WTC11 (cell line): Measurements from ENCODE around the gene TSG101. TPM values are rescaled to one million over a fixed set of nuclear protein-coding genes. Genes with fewer than 3 reads are reported as not detected.
A peak's percentile ranks its signal among the peaks of the same experiment; 100 is the strongest.

Experiments used
- ATAC-seq: fragments of 200-7000 bp; cut with Tn5 transposase; 2 replicates; pipeline ENCODE4 v1.10.0; 2021; ENCODE audit warnings: mild to moderate bottlenecking, moderate library complexity
- CTCF ChIA-PET: fragments of 300-600 bp; sonication (Branson Sonifier 250); formaldehyde crosslinking; loops from one replicate; lab custom pipeline; 2021; ENCODE audit warnings: antibody characterized with exemption; lab: Charles Lee
- POLR2A ChIA-PET: fragments of 350-600 bp; sonication (Branson Sonifier 250); formaldehyde crosslinking; loops from one replicate; lab custom pipeline; 2021; ENCODE audit warnings: antibody characterized with exemption; lab: Charles Lee
- DNase-seq: peaks from one replicate; pipeline ENCODE4 v3.0.0; 2021; ENCODE audit warnings: low spot score
- H3K27ac Mint-ChIP-seq: 2 replicates; pipeline ENCODE4 v1.8.0; 2021; ENCODE audit warnings: mixed read lengths
- H3K27me3 Mint-ChIP-seq: 2 replicates; pipeline ENCODE4 v1.8.0; 2021; ENCODE audit warnings: low read depth, mild to moderate bottlenecking, moderate library complexity, mixed read lengths
- H3K36me3 Mint-ChIP-seq: 2 replicates; pipeline ENCODE4 v1.8.0; 2021; ENCODE audit warnings: mixed read lengths
- H3K4me1 Mint-ChIP-seq: 2 replicates; pipeline ENCODE4 v1.8.0; 2022; ENCODE audit warnings: mixed read lengths
- H3K4me3 Mint-ChIP-seq: 2 replicates; pipeline ENCODE4 v1.8.0; 2021; ENCODE audit warnings: mild to moderate bottlenecking, moderate library complexity, mixed read lengths
- H3K9me3 Mint-ChIP-seq: 2 replicates; pipeline ENCODE4 v1.8.0; 2021; ENCODE audit warnings: mixed read lengths
- ATF2 ChIP-seq: sonication (generic); formaldehyde crosslinking; IDR thresholded peaks from 2 replicates; pipeline ENCODE4 v1.8.1; 2022; ENCODE audit warnings: low read depth, missing genetic modification reagents, borderline replicate concordance
- CBFB ChIP-seq: sonication (generic); formaldehyde crosslinking; IDR thresholded peaks from 2 replicates; pipeline ENCODE4 v1.8.1; 2022; ENCODE audit warnings: mild to moderate bottlenecking, low read depth, missing genetic modification reagents
- CREM ChIP-seq: sonication (generic); formaldehyde crosslinking; IDR thresholded peaks from 2 replicates; pipeline ENCODE4 v1.8.1; 2022; ENCODE audit warnings: mild to moderate bottlenecking, missing genetic modification reagents, moderate library complexity
- E2F4 ChIP-seq: sonication (generic); formaldehyde crosslinking; IDR thresholded peaks from 2 replicates; pipeline ENCODE4 v1.8.1; 2022; ENCODE audit warnings: low read depth, mild to moderate bottlenecking, moderate library complexity, missing genetic modification reagents, borderline replicate concordance
- EMX1 ChIP-seq: fragments of 250-450 bp; sonication (Bioruptor Pico); IDR thresholded peaks from 2 replicates; pipeline ENCODE4 v1.8.0; 2021; ENCODE audit warnings: mild to moderate bottlenecking
- ESRRA ChIP-seq: sonication (generic); formaldehyde crosslinking; IDR thresholded peaks from 2 replicates; pipeline ENCODE4 v1.8.1; 2022; ENCODE audit warnings: mild to moderate bottlenecking, missing genetic modification reagents, borderline replicate concordance
- FOXJ3 ChIP-seq: sonication (generic); formaldehyde crosslinking; IDR thresholded peaks from 2 replicates; pipeline ENCODE4 v1.9.0; 2021; ENCODE audit warnings: missing genetic modification reagents, mild to moderate bottlenecking, borderline replicate concordance
- GRHL2 ChIP-seq: fragments of 250-450 bp; sonication (Bioruptor Pico); IDR thresholded peaks from 2 replicates; pipeline ENCODE4 v1.8.0; 2022; ENCODE audit warnings: mild to moderate bottlenecking, moderate library complexity; ENCODE audit not compliant: insufficient replicate concordance, severe bottlenecking
- GTF2I ChIP-seq: fragments of 250-450 bp; sonication (Bioruptor Pico); conservative IDR thresholded peaks from 2 replicates; pipeline ENCODE4 v1.4.0; 2021; ENCODE audit warnings: mild to moderate bottlenecking
- JAZF1 ChIP-seq: fragments of 250-450 bp; sonication (Bioruptor Pico); IDR thresholded peaks from 2 replicates; pipeline ENCODE4 v1.9.0; 2021; ENCODE audit warnings: moderate library complexity, mild to moderate bottlenecking, inconsistent platforms
- MAX ChIP-seq: sonication (generic); formaldehyde crosslinking; IDR thresholded peaks from 2 replicates; pipeline ENCODE4 v1.8.0; 2022; ENCODE audit warnings: mild to moderate bottlenecking, missing genetic modification reagents
- MYBL2 ChIP-seq: sonication (generic); formaldehyde crosslinking; IDR thresholded peaks from 2 replicates; pipeline ENCODE4 v1.8.1; 2023; ENCODE audit warnings: mild to moderate bottlenecking, moderate library complexity, missing genetic modification reagents
- NFE2L1 ChIP-seq: sonication (generic); formaldehyde crosslinking; IDR thresholded peaks from 2 replicates; pipeline ENCODE4 v1.8.1; 2023; ENCODE audit warnings: missing genetic modification reagents
- NR2C2 ChIP-seq: sonication (generic); formaldehyde crosslinking; IDR thresholded peaks from 2 replicates; pipeline ENCODE4 v1.8.0; 2022; ENCODE audit warnings: mild to moderate bottlenecking, missing genetic modification reagents
- OVOL2 ChIP-seq: fragments of 250-450 bp; sonication (Bioruptor Pico); IDR thresholded peaks from 2 replicates; pipeline ENCODE4 v1.9.0; 2021; ENCODE audit warnings: mild to moderate bottlenecking, borderline replicate concordance
- RORB ChIP-seq: fragments of 250-450 bp; sonication (Bioruptor Pico); IDR thresholded peaks from 2 replicates; pipeline ENCODE4 v1.9.0; 2021; ENCODE audit warnings: mild to moderate bottlenecking
- SP1 ChIP-seq: sonication (generic); formaldehyde crosslinking; conservative IDR thresholded peaks from 2 replicates; pipeline ENCODE4 v1.8.1; 2022; ENCODE audit warnings: missing genetic modification reagents
- TEAD1 ChIP-seq: sonication (generic); formaldehyde crosslinking; IDR thresholded peaks from 2 replicates; pipeline ENCODE4 v1.8.0; 2022; ENCODE audit warnings: mild to moderate bottlenecking, missing genetic modification reagents
- ZNF219 ChIP-seq: sonication (generic); formaldehyde crosslinking; IDR thresholded peaks from 2 replicates; pipeline ENCODE4 v1.8.0; 2023; ENCODE audit warnings: missing genetic modification reagents, mild to moderate bottlenecking, borderline replicate concordance
- ZNF232 ChIP-seq: sonication (generic); formaldehyde crosslinking; IDR thresholded peaks from 2 replicates; pipeline ENCODE4 v1.8.0; 2022; ENCODE audit warnings: mild to moderate bottlenecking, missing genetic modification reagents
- ZNF396 ChIP-seq: fragments of 250-450 bp; sonication (Bioruptor Pico); IDR thresholded peaks from 2 replicates; pipeline ENCODE4 v1.8.0; 2021; ENCODE audit warnings: mild to moderate bottlenecking, moderate library complexity, borderline replicate concordance
- ZNF416 ChIP-seq: fragments of 250-450 bp; sonication (Bioruptor Pico); IDR thresholded peaks from 2 replicates; pipeline ENCODE4 v1.9.0; 2021; ENCODE audit warnings: mild to moderate bottlenecking, inconsistent platforms
- ZNF423 ChIP-seq: fragments of 250-450 bp; sonication (Bioruptor Pico); IDR thresholded peaks from 2 replicates; pipeline ENCODE4 v2.1.2; 2022; ENCODE audit warnings: mild to moderate bottlenecking, moderate library complexity
- total RNA-seq: library from RNA; stranded (reverse); gene quantifications from 3 replicates; pipeline ENCODE4 v1.2.3, GENCODE V29; 2021
- TF ChIP-seq, protein P1 (sequence below): fragments of 250-450 bp; sonication (Bioruptor Pico); IDR thresholded peaks from 2 replicates; pipeline ENCODE4 v1.9.0; 2021; ENCODE audit warnings: mild to moderate bottlenecking, borderline replicate concordance
- TF ChIP-seq, protein P2 (sequence below): sonication (generic); formaldehyde crosslinking; IDR thresholded peaks from 2 replicates; pipeline ENCODE4 v1.8.1; 2023; ENCODE audit warnings: mild to moderate bottlenecking, moderate library complexity, missing genetic modification reagents
- TF ChIP-seq, protein P3 (sequence below): sonication (generic); formaldehyde crosslinking; IDR thresholded peaks from 2 replicates; pipeline ENCODE4 v1.8.1; 2022; ENCODE audit warnings: mild to moderate bottlenecking, moderate library complexity, missing genetic modification reagents

Gene TSG101
- total RNA-seq, 1 experiment from 2014 or later: 41.7 TPM

- peak; percentile 84; the same call in 1 of the 2 replicates for TF ChIP-seq MAX (CRISPR knock-in tag)
- no peak for TF ChIP-seq JAZF1 (CRISPR knock-in tag)
- TF ChIP-seq MYBL2 (CRISPR knock-in tag): peak; percentile 68; the same call in 1 of the 2 replicates
- no peak for TF ChIP-seq EMX1 (CRISPR knock-in tag)
- no peak for TF ChIP-seq GTF2I (CRISPR knock-in tag)
- peak; percentile 74 for TF ChIP-seq TEAD1 (CRISPR knock-in tag)
- no peak for TF ChIP-seq ZNF423 (CRISPR knock-in tag)
- TF ChIP-seq ZNF396 (CRISPR knock-in tag): no peak
- TF ChIP-seq CBFB: no peak
- TF ChIP-seq, protein P1, sequence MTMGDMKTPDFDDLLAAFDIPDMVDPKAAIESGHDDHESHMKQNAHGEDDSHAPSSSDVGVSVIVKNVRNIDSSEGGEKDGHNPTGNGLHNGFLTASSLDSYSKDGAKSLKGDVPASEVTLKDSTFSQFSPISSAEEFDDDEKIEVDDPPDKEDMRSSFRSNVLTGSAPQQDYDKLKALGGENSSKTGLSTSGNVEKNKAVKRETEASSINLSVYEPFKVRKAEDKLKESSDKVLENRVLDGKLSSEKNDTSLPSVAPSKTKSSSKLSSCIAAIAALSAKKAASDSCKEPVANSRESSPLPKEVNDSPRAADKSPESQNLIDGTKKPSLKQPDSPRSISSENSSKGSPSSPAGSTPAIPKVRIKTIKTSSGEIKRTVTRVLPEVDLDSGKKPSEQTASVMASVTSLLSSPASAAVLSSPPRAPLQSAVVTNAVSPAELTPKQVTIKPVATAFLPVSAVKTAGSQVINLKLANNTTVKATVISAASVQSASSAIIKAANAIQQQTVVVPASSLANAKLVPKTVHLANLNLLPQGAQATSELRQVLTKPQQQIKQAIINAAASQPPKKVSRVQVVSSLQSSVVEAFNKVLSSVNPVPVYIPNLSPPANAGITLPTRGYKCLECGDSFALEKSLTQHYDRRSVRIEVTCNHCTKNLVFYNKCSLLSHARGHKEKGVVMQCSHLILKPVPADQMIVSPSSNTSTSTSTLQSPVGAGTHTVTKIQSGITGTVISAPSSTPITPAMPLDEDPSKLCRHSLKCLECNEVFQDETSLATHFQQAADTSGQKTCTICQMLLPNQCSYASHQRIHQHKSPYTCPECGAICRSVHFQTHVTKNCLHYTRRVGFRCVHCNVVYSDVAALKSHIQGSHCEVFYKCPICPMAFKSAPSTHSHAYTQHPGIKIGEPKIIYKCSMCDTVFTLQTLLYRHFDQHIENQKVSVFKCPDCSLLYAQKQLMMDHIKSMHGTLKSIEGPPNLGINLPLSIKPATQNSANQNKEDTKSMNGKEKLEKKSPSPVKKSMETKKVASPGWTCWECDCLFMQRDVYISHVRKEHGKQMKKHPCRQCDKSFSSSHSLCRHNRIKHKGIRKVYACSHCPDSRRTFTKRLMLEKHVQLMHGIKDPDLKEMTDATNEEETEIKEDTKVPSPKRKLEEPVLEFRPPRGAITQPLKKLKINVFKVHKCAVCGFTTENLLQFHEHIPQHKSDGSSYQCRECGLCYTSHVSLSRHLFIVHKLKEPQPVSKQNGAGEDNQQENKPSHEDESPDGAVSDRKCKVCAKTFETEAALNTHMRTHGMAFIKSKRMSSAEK: no peak
- TF ChIP-seq ESRRA (CRISPR knock-in tag): no peak
- TF ChIP-seq, protein P2, sequence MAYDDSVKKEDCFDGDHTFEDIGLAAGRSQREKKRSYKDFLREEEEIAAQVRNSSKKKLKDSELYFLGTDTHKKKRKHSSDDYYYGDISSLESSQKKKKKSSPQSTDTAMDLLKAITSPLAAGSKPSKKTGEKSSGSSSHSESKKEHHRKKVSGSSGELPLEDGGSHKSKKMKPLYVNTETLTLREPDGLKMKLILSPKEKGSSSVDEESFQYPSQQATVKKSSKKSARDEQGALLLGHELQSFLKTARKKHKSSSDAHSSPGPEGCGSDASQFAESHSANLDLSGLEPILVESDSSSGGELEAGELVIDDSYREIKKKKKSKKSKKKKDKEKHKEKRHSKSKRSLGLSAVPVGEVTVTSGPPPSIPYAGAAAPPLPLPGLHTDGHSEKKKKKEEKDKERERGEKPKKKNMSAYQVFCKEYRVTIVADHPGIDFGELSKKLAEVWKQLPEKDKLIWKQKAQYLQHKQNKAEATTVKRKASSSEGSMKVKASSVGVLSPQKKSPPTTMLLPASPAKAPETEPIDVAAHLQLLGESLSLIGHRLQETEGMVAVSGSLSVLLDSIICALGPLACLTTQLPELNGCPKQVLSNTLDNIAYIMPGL: peak; percentile 67; the same call in 1 of the 2 replicates
- TF ChIP-seq NR2C2 (CRISPR knock-in tag): no peak
- TF ChIP-seq FOXJ3: no peak
- TF ChIP-seq NFE2L1 (CRISPR knock-in tag): no peak
- TF ChIP-seq ZNF219 (CRISPR knock-in tag): no peak
- TF ChIP-seq SP1 (CRISPR knock-in tag): peak; percentile 72
Measured at GRCh38 chr11:18526521-18527296, at the start of gene TSG101 (continued).

- ATAC-seq: no peak
- H3K27me3 Mint-ChIP-seq: no peaks in the 10 kb centered on the region
- TF ChIP-seq ZNF232 (no peak), ATF2 (CRISPR knock-in tag) (no peak), E2F4 (CRISPR knock-in tag) (no peak), OVOL2 (CRISPR knock-in tag) (no peak), ZNF416 (CRISPR knock-in tag) (no peak), RORB (CRISPR knock-in tag) (no peak), GRHL2 (CRISPR knock-in tag) (no peak), CREM (no peak)
- TF ChIP-seq, protein P3, sequence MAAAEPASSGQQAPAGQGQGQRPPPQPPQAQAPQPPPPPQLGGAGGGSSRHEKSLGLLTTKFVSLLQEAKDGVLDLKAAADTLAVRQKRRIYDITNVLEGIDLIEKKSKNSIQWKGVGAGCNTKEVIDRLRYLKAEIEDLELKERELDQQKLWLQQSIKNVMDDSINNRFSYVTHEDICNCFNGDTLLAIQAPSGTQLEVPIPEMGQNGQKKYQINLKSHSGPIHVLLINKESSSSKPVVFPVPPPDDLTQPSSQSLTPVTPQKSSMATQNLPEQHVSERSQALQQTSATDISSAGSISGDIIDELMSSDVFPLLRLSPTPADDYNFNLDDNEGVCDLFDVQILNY: no peak
- TF ChIP-seq, all 79 proteins: peak for 0
- ChIA-PET POLR2A (no interaction called here), CTCF (no interaction called here)
- DNase-seq: no peak
- Mint-ChIP-seq H3K27ac (no peak overlapping the region), H3K9me3 (no peaks in the 10 kb centered on the region), H3K4me1 (0 out of 2 replicates have a peak, but pooled peaks cover 2% of the 10 kb centered on the region), H3K4me3 (no peak overlapping the region), H3K36me3 (no peaks in the 10 kb centered on the region)
Measured at GRCh38 chr11:18575361-18575760, 48.6 kb upstream of the TSG101 start.
